ENCODE data around the gene HECTD1.
"Not testable (repeated sequence)": the region's sequence is repeated elsewhere in the genome, so short reads cannot be mapped to it uniquely, and the experiment has no call there.

HECTD1 gene

DNA sequence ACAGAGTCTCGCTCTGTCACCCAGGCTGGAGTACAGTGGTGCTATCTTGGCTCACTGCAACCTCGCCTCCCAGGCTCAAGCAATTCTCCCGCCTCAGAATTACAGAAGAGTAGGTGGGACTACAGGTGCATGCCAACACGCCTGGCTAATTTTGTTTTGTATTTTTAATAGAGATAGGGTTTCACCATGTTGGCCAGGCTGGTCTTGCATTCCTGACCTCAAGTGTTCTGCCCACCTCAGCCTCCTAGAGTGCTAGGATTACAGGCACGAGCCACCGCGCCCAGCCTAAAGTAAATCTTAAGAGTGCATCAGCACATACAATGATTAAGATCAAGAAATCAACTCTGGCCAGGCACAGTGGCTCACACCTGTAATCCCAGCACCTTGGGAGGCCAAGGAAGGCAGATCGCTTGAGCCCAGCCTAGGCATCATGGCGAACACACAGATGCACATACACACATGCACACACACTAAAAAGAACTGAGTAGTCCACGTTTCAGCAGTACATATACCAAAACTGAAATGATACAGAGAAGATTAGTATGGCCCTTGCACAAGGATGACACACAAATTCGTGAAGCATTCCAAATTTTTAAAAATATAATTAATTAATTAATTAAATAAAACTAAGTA lies 65.0 kb downstream of the HECTD1 start:
- DNase-seq (ENCODE audit: low read depth), result no peak

DNA sequence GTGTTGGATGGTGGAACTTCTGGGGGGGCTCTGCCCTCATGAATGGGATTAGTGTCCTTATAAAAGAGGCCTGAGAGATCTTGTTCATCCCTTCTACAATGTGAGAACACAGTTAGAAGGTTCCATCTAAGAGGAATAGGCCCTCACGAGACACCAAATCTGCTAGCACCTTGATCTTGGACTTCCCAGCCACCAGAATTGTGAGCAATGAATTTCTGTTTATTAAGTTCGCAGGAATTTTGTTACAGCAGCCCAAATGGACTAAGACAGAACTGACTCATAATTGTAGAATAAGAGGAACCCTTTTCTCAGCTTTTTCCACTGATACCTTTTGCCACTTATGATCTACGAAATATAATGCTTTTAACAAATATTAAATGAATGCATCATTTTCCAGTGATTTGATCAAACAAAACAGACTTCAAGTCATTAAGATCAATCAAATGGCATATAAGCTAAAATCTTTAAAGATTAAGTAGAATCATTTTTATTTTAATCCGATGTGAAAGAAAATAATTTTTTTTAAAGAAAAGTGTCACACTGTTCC lies 68.2 kb downstream of the HECTD1 start:
- DNase-seq (ENCODE audit: low read depth), result no peak

- no peak for DNase-seq (ENCODE audit: low read depth)
Measured at GRCh38 chr14:31138301-31138700, 69.3 kb downstream of the HECTD1 start.

- no peak for DNase-seq (ENCODE audit: low read depth)
Measured at GRCh38 chr14:31137214-31137889, 70.2 kb downstream of the HECTD1 start.

- no peak for DNase-seq (ENCODE audit: low read depth)
Measured at GRCh38 chr14:31133133-31133532, 74.5 kb downstream of the HECTD1 start.

- DNase-seq (ENCODE audit: low read depth), result no peak
Measured at GRCh38 chr14:31128601-31129526, 78.7 kb downstream of the HECTD1 start.

DNA sequence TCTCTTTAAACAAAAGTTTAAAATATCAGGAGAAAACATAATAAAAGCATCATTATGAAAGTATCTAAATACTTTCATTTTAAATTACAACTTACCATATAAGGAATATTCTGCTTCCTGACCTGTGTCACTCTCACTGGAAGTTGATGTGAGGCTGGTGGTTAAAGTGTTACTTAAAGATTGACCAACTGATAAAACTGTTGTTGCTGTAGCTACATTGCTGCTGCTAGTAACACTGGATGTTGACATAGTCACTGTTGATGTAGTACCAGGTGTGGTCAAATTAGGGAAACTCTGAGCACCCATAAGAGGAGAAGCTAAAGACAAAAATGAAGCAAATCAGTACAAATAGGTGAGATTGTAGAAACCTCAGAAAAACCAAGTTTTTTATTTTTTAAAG lies 79.9 kb downstream of the HECTD1 start:
- no peak for DNase-seq (ENCODE audit: low read depth)

GRCh38 chr14:31126680-31127079 lies 80.9 kb downstream of the HECTD1 start:
- no peak for DNase-seq (ENCODE audit: low read depth)

GRCh38 chr14:31125231-31125630 lies 82.4 kb downstream of the HECTD1 start:
- no peak for DNase-seq (ENCODE audit: low read depth)

GRCh38 chr14:31124197-31124596 lies 83.4 kb downstream of the HECTD1 start:
- DNase-seq (ENCODE audit: low read depth), result no peak

DNA sequence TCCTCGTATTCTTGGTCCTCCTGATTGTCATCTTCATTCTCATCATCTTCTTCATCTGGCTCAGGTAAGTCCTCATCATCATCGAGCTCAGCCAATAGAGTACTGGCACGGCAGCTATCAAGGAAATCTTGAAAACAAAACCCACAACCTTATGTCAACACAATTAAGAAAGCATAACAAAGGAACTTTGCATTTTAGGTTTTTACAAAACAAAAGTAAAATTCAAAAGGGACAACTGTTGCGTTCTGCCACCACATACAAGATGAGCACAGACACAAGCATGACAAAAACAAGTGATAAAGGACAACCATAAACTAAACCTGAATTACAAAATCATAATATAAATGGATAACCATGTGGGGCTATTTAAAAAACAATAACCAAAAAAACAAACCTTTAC lies 84.7 kb downstream of the HECTD1 start:
- DNase-seq (ENCODE audit: low read depth), result no peak

DNA sequence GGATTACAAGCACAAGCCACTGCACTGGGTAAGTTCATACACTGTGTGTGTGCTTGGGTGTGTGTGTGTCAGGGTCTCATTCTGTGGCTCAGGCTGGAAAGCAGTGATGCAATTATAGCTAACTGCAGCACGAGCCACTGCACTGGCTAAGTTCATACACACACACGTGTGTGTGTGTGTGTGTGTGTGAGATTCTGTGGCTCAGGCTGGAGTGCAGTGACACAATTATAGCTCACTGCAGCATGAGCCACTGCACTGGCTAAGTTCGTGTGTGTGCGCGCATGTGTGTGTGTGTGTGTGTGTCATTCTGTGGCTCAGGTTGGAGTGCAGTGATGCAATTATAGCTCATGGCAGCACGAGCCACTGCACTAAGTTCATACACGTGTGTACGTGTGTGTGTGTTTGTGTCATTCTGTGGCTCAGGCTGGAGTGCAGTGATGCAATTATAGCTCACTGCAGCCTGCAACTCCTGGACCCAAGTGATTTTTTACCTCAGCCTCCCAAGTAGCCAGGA lies 85.4 kb downstream of the HECTD1 start:
- DNase-seq (ENCODE audit: low read depth), result no peak

- DNase-seq (ENCODE audit: low read depth), result no peak
Measured at GRCh38 chr14:31118892-31119291, 88.7 kb downstream of the HECTD1 start.

- no peak for DNase-seq (ENCODE audit: low read depth)
Measured at GRCh38 chr14:31113794-31114193, 93.8 kb downstream of the HECTD1 start.

DNA sequence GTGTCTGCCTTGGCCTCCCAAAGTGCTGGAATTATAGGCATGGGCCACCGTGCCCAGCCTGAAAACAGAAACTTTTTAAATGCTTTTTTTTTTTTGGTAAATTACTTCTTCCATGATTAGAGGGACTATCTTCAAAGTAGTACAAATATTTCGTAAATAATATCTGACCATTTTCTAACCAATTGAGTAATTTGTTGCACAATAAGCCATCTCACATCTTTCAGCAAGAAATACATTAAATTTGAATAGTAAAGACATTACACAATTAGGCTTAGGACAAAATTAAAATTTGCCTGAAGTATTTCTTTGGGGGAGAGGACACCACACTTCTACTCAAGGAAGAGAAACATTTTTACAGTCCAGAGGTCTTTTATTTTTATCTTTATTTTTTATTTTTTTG lies 96.7 kb downstream of the HECTD1 start:
- DNase-seq (ENCODE audit: low read depth), result no peak

GRCh38 chr14:31109257-31109656 lies 98.3 kb downstream of the HECTD1 start:
- no peak for DNase-seq (ENCODE audit: low read depth)

GRCh38 chr14:31106768-31107167 lies 100.8 kb downstream of the HECTD1 start:
- DNase-seq (ENCODE audit: low read depth), result no peak

DNA sequence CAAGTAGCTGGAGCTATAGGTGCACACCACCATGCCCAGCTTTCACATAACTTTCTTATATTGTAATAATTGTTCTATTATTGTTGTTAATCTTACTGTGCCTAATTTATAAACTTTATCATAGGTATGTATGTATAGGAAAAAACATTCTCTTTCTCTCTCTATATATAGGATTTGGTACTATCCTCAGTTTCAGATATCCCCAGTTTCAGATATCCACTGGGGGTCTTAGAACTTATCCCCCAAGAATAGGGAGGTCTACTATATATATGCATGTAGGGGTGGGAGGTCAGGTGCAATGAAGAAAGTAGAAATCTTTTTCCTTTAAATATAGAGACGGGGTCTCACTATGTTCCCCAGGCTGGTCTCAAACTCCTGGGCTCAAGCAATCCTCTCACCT lies 110.5 kb downstream of the HECTD1 start:
- DNase-seq (ENCODE audit: low read depth), result no peak

DNA sequence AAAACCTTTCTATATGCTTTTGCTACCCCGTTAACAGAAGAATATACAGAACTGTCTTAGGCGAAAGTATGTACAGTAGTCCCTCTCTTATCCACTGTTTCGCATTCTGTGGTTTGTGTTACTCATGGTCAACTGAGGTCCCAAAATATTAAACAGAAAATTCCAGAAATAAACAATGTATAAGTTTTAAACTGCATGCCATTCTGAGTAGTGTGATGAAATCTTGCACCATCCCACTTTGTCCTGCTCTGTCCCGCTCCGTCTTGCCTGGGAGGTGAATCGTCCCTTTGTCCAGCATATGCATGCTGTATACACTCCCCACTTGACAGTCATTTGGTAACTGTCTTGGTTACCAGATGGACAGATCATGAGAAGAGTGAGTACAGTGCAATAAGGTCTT lies 111.3 kb downstream of the HECTD1 start:
- no peak for DNase-seq (ENCODE audit: low read depth)

DNA sequence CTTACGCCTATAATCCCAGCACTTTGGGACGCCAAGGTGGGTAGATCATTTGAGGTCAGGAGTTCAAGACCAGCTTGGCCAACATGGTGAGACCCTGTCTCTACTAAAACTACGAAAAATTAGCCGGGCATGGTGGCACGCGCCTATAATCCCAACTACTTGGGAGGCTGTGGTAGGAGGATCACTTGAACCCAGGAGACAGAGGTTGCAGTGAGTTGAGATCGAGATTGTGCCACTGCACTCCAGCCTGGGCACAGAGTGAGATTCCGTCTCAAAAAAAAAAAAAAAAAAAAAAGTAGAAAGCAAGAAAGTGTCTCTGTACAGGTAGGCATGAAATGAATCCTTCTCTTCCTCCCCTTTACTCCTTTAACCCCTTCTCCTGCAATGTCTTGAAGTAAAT lies 111.8 kb downstream of the HECTD1 start:
- DNase-seq (ENCODE audit: low read depth), result not testable (repeated sequence)

DNA sequence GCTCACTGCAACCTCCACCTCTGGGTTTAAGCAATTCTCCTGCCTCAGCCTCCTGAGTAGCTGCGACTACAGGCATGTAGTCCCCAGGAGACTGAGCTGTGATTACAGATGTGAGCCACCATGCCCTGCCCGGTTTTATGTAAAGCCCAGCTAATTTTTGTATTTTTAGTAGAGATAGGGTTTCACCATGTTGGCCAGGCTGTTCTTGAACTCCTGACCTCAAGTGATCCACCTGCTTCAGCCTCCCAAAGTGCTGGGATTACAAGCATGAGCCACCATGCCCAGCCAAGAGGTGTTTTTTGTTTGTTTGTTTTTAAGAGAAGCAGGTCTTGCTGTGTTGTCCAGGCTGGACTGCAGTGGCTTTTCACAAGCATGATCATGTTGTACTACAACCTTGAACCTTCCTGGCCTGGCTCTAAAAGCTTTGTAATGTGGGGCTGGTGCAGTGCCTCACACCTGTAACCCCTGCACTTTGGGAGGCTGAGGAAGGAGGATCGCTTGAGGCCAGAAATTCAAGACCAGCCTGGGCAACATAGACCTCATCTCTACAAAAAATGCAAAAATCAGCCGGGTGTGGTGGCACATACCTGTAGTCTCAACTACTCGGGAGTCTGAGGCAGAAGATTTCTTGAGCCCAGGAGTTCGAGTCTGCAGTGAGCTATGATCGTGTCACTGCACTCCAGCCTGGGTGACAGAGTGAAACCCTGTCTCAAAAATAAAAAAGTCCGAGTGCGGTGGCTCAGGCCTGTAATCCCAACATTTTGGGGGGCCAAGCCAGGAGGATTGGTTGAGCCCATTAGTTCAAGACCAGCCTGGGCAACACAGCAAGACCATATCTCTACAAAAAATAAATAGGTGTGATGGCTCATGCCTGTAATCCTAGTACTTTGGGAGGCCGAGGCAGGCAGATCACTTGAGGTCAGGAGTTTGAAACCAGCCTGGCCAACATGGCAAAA lies 113.4 kb downstream of the HECTD1 start:
- DNase-seq (ENCODE audit: low read depth), result not testable (repeated sequence)
